Neural cell (in vitro differentiated cells): ENCODE data around the gene AP2A2.

Source experiments
- EP300 ChIP-seq: fragments of 450-650 bp; conservative IDR thresholded peaks from 2 replicates; pipeline ENCODE4 v1.6.1; 2014; ENCODE audit warnings: antibody characterized with exemption, mild to moderate bottlenecking, moderate library complexity; ENCODE audit not compliant: poor library complexity, severe bottlenecking
- EZH2 ChIP-seq: fragments of 200-600, 300-800 bp; shearing (Covaris generic), sonication (generic); IDR thresholded peaks from 2 replicates; pipeline ENCODE4 v1.6.1; 2014; ENCODE audit warnings: antibody characterized with exemption, low read length, borderline replicate concordance, mild to moderate bottlenecking; ENCODE audit not compliant: insufficient read depth, poor library complexity, severe bottlenecking
- MXI1 ChIP-seq: fragments of 450-650 bp; conservative IDR thresholded peaks from 2 replicates; pipeline ENCODE4 v1.6.1; 2014; ENCODE audit warnings: antibody characterized with exemption, mild to moderate bottlenecking; ENCODE audit not compliant: poor library complexity, severe bottlenecking
- TAF1 ChIP-seq: IDR thresholded peaks from 2 replicates; pipeline ENCODE4 v1.6.1; 2012; ENCODE audit warnings: low read depth
- TF ChIP-seq, protein P1 (sequence below): fragments of 450-650 bp; IDR thresholded peaks from 2 replicates; pipeline ENCODE4 v1.5.1; 2014; ENCODE audit warnings: antibody characterized with exemption, mild to moderate bottlenecking, moderate library complexity; ENCODE audit not compliant: poor library complexity, severe bottlenecking

DNA sequence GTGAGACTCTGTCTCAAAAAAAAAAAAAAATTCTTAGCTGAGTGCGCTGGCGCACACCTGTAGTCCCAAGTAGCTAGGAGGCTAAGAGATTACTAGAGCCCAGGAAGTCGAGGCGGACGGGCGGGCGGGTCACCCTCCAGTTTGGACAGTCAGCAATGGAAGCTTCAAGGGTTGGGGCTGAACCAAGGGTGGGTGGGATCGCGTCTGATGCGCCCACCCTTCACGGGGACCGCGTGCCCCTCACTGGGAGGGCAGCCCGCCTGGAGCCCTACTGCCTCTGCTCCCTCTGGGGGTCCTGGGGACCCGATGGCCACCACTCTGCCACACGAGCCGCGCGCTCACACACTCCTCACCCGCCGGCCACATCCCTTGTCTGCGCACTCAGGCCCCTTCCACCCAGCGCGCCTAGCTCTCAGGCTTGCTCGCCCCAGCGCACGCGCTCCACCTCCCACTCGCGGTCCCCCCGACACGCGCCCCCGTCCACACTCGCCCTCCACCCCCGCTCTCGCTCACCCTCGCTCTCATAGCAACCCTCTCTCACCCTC lies 15.6 kb upstream of the AP2A2 start:
- TF ChIP-seq TAF1 (no peak), EP300 (no peak), MXI1 (no peak), EZH2 (no peak)
- TF ChIP-seq, protein P1, sequence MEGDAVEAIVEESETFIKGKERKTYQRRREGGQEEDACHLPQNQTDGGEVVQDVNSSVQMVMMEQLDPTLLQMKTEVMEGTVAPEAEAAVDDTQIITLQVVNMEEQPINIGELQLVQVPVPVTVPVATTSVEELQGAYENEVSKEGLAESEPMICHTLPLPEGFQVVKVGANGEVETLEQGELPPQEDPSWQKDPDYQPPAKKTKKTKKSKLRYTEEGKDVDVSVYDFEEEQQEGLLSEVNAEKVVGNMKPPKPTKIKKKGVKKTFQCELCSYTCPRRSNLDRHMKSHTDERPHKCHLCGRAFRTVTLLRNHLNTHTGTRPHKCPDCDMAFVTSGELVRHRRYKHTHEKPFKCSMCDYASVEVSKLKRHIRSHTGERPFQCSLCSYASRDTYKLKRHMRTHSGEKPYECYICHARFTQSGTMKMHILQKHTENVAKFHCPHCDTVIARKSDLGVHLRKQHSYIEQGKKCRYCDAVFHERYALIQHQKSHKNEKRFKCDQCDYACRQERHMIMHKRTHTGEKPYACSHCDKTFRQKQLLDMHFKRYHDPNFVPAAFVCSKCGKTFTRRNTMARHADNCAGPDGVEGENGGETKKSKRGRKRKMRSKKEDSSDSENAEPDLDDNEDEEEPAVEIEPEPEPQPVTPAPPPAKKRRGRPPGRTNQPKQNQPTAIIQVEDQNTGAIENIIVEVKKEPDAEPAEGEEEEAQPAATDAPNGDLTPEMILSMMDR = no peak
